Astrocyte of the spinal cord (primary cell): ENCODE measurements around the gene SULT1C4.
A peak's percentile ranks its signal among the peaks of the same experiment; 100 is the strongest.

Experiments used
- DNase-seq: peaks from one replicate; pipeline ENCODE4 v3.0.0; 2011; ENCODE audit warnings: low read depth, low spot score
- H3K4me3 ChIP-seq: 2 replicates; pipeline ENCODE4 v1.5.1; 2011; ENCODE audit warnings: low read depth, mild to moderate bottlenecking, low read length, moderate library complexity
- CTCF ChIP-seq: IDR thresholded peaks from 2 replicates; pipeline ENCODE4 v1.5.1; 2012; ENCODE audit warnings: low read depth, mild to moderate bottlenecking, low read length, inconsistent platforms
- in situ Hi-C: cut with HindIII; loops from 2 replicates; pipeline ENCODE4 v1.10.0; 2017; ENCODE audit warnings: low sequenced_read_pairs

SULT1C4 gene

GRCh38 chr2:108382196-108382595, 4.4 kb downstream of the SULT1C4 start:
- in situ Hi-C loops, result no loop called here
- TF ChIP-seq CTCF, result no peak
- no peak overlapping the region for H3K4me3 ChIP-seq
- no peak for DNase-seq

GRCh38 chr2:108383146-108383830, 5.5 kb downstream of the SULT1C4 start:
- no peak overlapping the region for H3K4me3 ChIP-seq
- DNase-seq, result no peak
- peak; percentile 17 for TF ChIP-seq CTCF
- in situ Hi-C loops, result no loop called here

GRCh38 chr2:108384662-108385393, 7.1 kb downstream of the SULT1C4 start:
- no peak overlapping the region for H3K4me3 ChIP-seq
- no peak for TF ChIP-seq CTCF
- in situ Hi-C loops, result no loop called here
- DNase-seq, result no peak

DNA sequence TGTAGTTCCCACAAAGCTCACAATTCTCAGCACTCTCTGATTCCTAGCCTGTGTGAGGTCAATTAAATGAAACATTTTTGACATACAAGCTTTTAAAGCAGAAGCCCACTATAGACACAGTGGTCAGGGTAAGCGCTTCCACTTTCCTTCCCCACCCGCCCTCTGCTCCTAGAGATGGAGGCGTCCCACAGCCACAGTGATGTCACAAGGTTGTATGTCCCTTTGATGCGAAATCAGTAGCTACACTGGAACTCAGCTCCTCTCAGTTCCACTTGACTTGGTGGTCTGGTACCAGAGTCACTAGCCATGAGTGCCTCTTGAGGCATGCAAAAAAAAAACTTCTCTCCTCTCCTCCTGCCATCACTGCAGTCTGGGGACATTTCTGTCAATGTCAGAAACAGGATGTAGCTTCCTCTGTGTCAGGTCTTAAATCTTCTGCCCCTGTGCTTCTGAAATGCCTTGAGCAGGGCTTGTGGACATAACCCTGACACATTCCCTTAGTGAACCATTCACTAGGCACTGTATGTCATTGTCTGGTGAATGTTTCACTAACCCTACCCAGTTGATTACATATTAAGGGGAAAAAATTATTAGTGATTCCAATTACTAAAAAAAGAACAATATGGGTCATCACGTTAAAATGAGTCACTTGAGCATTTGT, 7.8 kb downstream of the SULT1C4 start:
- TF ChIP-seq CTCF, result no peak
- in situ Hi-C loops, result no loop called here
- DNase-seq, result no peak
- no peak overlapping the region for H3K4me3 ChIP-seq

GRCh38 chr2:108388045-108388444, 10.3 kb downstream of the SULT1C4 start:
- no peak for DNase-seq
- in situ Hi-C loops, result no loop called here
- TF ChIP-seq CTCF, result no peak
- no peak overlapping the region for H3K4me3 ChIP-seq

DNA sequence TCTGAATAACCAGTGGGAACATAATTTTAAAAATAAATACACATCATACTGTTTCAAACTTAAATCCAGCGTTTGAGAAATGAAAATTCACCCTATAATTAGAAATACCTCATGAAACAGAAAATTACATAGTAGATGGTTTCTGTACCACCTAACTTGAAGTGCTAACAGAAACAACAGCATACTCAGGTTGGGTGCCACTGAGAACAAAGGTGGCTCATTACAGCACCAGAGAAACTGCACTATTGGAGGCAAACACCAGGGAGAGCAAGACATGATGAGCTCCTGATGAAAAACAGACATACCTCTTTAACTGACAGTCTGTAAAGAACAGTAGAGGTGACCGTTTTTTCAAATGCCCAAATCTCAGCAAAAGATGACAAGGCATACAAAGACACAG, 12.6 kb downstream of the SULT1C4 start:
- H3K4me3 ChIP-seq, result no peak overlapping the region
- in situ Hi-C loops, result no loop called here
- TF ChIP-seq CTCF, result no peak
- DNase-seq, result no peak
